CD4-positive, alpha-beta T cell (primary cell): ENCODE results near the gene ZNF319. TPM values are rescaled to one million over a fixed set of nuclear protein-coding genes. Genes with fewer than 3 reads are reported as not detected.
A peak's percentile ranks its signal among the peaks of the same experiment; 100 is the strongest.

ENCODE experiments used
- ATAC-seq: fragments of 200-7000 bp; cut with Tn5 transposase; one replicate; pipeline ENCODE4 v1.10.0; 2022; ENCODE audit warnings: mild to moderate bottlenecking; ENCODE audit not compliant: poor library complexity
- CTCF ChIA-PET: fragments of 350-600 bp; sonication (Branson Sonifier 250); formaldehyde crosslinking; loops from one replicate; lab custom pipeline; 2021; ENCODE audit warnings: antibody characterized with exemption, inconsistent platforms; lab: Charles Lee
- POLR2A ChIA-PET: fragments of 350-600 bp; sonication (Branson Sonifier 250); formaldehyde crosslinking; loops from one replicate; lab custom pipeline; 2021; ENCODE audit warnings: antibody characterized with exemption, inconsistent platforms; lab: Charles Lee
- DNase-seq, 14 experiments: peaks; one replicate each; pipeline ENCODE4 v3.0.0-alpha.2; 2013 to 2020; ENCODE audit warnings: mixed read lengths in 2 of 14
- H3K27ac ChIP-seq, 2 donors: one replicate each; pipeline versions ENCODE4 v1.5.1 to v1.7.0; 2013; ENCODE audit warnings: low read length in 2 of 2, low read depth in 1 of 2, mild to moderate bottlenecking in 1 of 2
- H3K27me3 ChIP-seq, 2 experiments: 1 replicate in 1 of 2; 2 replicates in 1 of 2; pipeline versions ENCODE4 v1.6.1 to v1.7.0; 2013; ENCODE audit warnings: low read length in 2 of 2, control low read depth in 1 of 2, mild to moderate bottlenecking in 1 of 2, moderate library complexity in 1 of 2; ENCODE audit not compliant: insufficient read depth in 2 of 2, control insufficient read depth in 1 of 2
- H3K36me3 ChIP-seq: one replicate; pipeline ENCODE4 v1.6.1; 2013; ENCODE audit warnings: low read length, control low read depth; ENCODE audit not compliant: insufficient read depth
- H3K4me1 ChIP-seq: one replicate; pipeline ENCODE4 v1.6.1; 2013; ENCODE audit warnings: low read length, control low read depth; ENCODE audit not compliant: insufficient read depth
- H3K4me3 ChIP-seq: one replicate; pipeline ENCODE4 v1.5.1; 2013; ENCODE audit warnings: mild to moderate bottlenecking, low read length, moderate library complexity
- H3K9me3 ChIP-seq, 2 experiments: 1 replicate in 1 of 2; 2 replicates in 1 of 2; pipeline versions ENCODE4 v1.6.1 to v1.7.0; 2013; ENCODE audit warnings: low read length in 2 of 2, mild to moderate bottlenecking in 2 of 2, control low read depth in 1 of 2, moderate library complexity in 1 of 2; ENCODE audit not compliant: control insufficient read depth in 1 of 2, insufficient read depth in 1 of 2
- H3K27ac Mint-ChIP-seq: one replicate; pipeline ENCODE4 v1.8.0; 2020; ENCODE audit warnings: mixed read lengths
- H3K27me3 Mint-ChIP-seq: one replicate; pipeline ENCODE4 v1.8.0; 2021; ENCODE audit warnings: mixed read lengths
- H3K36me3 Mint-ChIP-seq: one replicate; pipeline ENCODE4 v1.8.0; 2021; ENCODE audit warnings: low read depth, mixed read lengths
- H3K4me1 Mint-ChIP-seq: one replicate; pipeline ENCODE4 v1.8.0; 2021; ENCODE audit warnings: low read depth, mixed read lengths
- H3K4me3 Mint-ChIP-seq: one replicate; pipeline ENCODE4 v1.8.0; 2020; ENCODE audit warnings: mild to moderate bottlenecking, mixed read lengths
- H3K9me3 Mint-ChIP-seq: one replicate; pipeline ENCODE4 v1.8.0; 2020; ENCODE audit warnings: mixed read lengths
- intact Hi-C, 2 experiments: fragments of 100-400 bp; cut with DNase I in 1 of 2; cut with micrococcal nuclease in 1 of 2; formaldehyde crosslinking; loops; one replicate each; pipeline versions ENCODE4 v1.15.1 to v1.9.0; 2023 to 2025; cut with DNase I, micrococcal nuclease
- total RNA-seq, 174 experiments: library from RNA in 2 of 174; stranded (reverse) in 2 of 174; gene quantifications; one replicate each; pipeline ENCODE4 v1.2.3 and lab custom pipeline; 2021 to 2026
- TF ChIP-seq, protein P1 (sequence below): fragments of 200-600 bp; IDR thresholded peaks from one replicate; pipeline ENCODE4 v1.8.0; 2022; ENCODE audit warnings: antibody characterized with exemption, mild to moderate bottlenecking

The ZNF319 gene
- total RNA-seq, 2 experiments from 2014 or later = 11.4 to 12.9 TPM

GRCh38 chr16:57995721-57996405, 4.6 kb downstream of the ZNF319 start:
- intact Hi-C loops = loop anchor here (5.0 to 10.0 kb wide), 2 partner anchors 259 to 629 kb away; partner anchors contain the start of genes CNOT1 (in 1 of the 2) and KATNB1 (in 1 of the 2)
- Mint-ChIP-seq H3K9me3 (no peaks in the 10 kb centered on the region), H3K4me3 (no peak overlapping the region), H3K36me3 (peaks cover 42% of the 10 kb centered on the region), H3K27ac (peak overlapping the region; percentile 83), H3K27me3 (no peaks in the 10 kb centered on the region), H3K4me1 (peaks cover 47% of the 10 kb centered on the region)
- H3K4me1 ChIP-seq = peaks cover 73% of the 10 kb centered on the region
- no peak overlapping the region for H3K4me3 ChIP-seq
- ATAC-seq (no peak), DNase-seq (no peak)
- peaks cover 46% of the 10 kb centered on the region for H3K36me3 ChIP-seq
- ChIA-PET POLR2A (no interaction called here), CTCF (no interaction called here)
- no peaks in the 10 kb centered on the region for H3K27me3 ChIP-seq
- TF ChIP-seq, protein P1, sequence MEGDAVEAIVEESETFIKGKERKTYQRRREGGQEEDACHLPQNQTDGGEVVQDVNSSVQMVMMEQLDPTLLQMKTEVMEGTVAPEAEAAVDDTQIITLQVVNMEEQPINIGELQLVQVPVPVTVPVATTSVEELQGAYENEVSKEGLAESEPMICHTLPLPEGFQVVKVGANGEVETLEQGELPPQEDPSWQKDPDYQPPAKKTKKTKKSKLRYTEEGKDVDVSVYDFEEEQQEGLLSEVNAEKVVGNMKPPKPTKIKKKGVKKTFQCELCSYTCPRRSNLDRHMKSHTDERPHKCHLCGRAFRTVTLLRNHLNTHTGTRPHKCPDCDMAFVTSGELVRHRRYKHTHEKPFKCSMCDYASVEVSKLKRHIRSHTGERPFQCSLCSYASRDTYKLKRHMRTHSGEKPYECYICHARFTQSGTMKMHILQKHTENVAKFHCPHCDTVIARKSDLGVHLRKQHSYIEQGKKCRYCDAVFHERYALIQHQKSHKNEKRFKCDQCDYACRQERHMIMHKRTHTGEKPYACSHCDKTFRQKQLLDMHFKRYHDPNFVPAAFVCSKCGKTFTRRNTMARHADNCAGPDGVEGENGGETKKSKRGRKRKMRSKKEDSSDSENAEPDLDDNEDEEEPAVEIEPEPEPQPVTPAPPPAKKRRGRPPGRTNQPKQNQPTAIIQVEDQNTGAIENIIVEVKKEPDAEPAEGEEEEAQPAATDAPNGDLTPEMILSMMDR = no peak
- peak overlapping the region; percentile 48 to 53 for H3K27ac ChIP-seq
- H3K9me3 ChIP-seq = no peaks in the 10 kb centered on the region

- TF ChIP-seq, protein P1 = no peak
- intact Hi-C loops = loop anchor here (5.0 to 10.0 kb wide), 2 partner anchors 257 to 630 kb away; partner anchors contain the start of genes CNOT1 (in 1 of the 2) and KATNB1 (in 1 of the 2)
- Histone ChIP-seq H3K4me3 (no peak overlapping the region), H3K27ac (peak overlapping the region; percentile 48 to 53), H3K4me1 (peaks cover 70% of the 10 kb centered on the region), H3K9me3 (no peaks in the 10 kb centered on the region), H3K36me3 (peaks cover 46% of the 10 kb centered on the region), H3K27me3 (no peaks in the 10 kb centered on the region)
- DNase-seq (peak in 9 of 14 experiments; percentile 20 to 79 (median 34)), ATAC-seq (peak; percentile 31)
- Mint-ChIP-seq H3K36me3 (peaks cover 42% of the 10 kb centered on the region), H3K4me3 (peak overlapping the region; percentile 45), H3K9me3 (no peaks in the 10 kb centered on the region), H3K4me1 (peaks cover 45% of the 10 kb centered on the region), H3K27me3 (no peaks in the 10 kb centered on the region), H3K27ac (peak overlapping the region; percentile 83)
- ChIA-PET CTCF (no interaction called here), POLR2A (no interaction called here)
Measured at GRCh38 chr16:57994778-57995177, 5.7 kb downstream of the ZNF319 start.

- no peaks in the 10 kb centered on the region for H3K9me3 ChIP-seq
- intact Hi-C loops = loop anchor here in 1 of 2 experiments (10.0 kb wide), 1 partner anchor 630 kb away; the partner anchor contains the start of gene CNOT1
- peak overlapping the region; percentile 16 to 48 for H3K27ac ChIP-seq
- TF ChIP-seq, protein P1 = no peak
- ChIA-PET POLR2A (no interaction called here), CTCF (no interaction called here)
- peaks cover 38% of the 10 kb centered on the region for H3K36me3 Mint-ChIP-seq
- H3K27me3 ChIP-seq = no peaks in the 10 kb centered on the region
- H3K4me3 Mint-ChIP-seq = peak overlapping the region; percentile 45
- H3K27ac Mint-ChIP-seq = peak overlapping the region; percentile 83
- H3K27me3 Mint-ChIP-seq = no peaks in the 10 kb centered on the region
- H3K4me1 ChIP-seq = peaks cover 66% of the 10 kb centered on the region
- DNase-seq (no peak), ATAC-seq (no peak)
- H3K9me3 Mint-ChIP-seq = no peaks in the 10 kb centered on the region
- no peak overlapping the region for H3K4me3 ChIP-seq
- H3K36me3 ChIP-seq = peaks cover 46% of the 10 kb centered on the region
- peaks cover 41% of the 10 kb centered on the region for H3K4me1 Mint-ChIP-seq
Measured at GRCh38 chr16:57994361-57994760, 6.1 kb downstream of the ZNF319 start.
